H7 (cell line): ENCODE data around the gene COL4A1. TPM values are rescaled to one million over a fixed set of nuclear protein-coding genes. Genes with fewer than 3 reads are reported as not detected.

Source experiments
- DNase-seq: peaks from one replicate; pipeline ENCODE4 v3.0.0; 2012
- H3K27me3 ChIP-seq: 2 replicates; pipeline ENCODE4 v1.6.0; 2011; ENCODE audit warnings: mild to moderate bottlenecking, low read length; ENCODE audit not compliant: control insufficient read depth, insufficient read depth
- H3K36me3 ChIP-seq: replicated peaks from 2 replicates; pipeline ENCODE4 v1.5.1; 2011; ENCODE audit warnings: low read length; ENCODE audit not compliant: control insufficient read depth, insufficient read depth
- H3K4me3 ChIP-seq: 2 replicates; pipeline ENCODE4 v1.5.1; 2011; ENCODE audit warnings: low read depth, mild to moderate bottlenecking, control low read depth, low read length, moderate library complexity; ENCODE audit not compliant: insufficient read depth
- total RNA-seq: library from RNA; depleted of rRNA; stranded (reverse); fragments of >200 nt; shearing (Covaris generic); gene quantifications from 2 replicates; pipeline ENCODE4 v1.2.3, GENCODE V29; 2014

The COL4A1 gene
- total RNA-seq, 1 experiment from 2014 or later = 135 TPM

DNA sequence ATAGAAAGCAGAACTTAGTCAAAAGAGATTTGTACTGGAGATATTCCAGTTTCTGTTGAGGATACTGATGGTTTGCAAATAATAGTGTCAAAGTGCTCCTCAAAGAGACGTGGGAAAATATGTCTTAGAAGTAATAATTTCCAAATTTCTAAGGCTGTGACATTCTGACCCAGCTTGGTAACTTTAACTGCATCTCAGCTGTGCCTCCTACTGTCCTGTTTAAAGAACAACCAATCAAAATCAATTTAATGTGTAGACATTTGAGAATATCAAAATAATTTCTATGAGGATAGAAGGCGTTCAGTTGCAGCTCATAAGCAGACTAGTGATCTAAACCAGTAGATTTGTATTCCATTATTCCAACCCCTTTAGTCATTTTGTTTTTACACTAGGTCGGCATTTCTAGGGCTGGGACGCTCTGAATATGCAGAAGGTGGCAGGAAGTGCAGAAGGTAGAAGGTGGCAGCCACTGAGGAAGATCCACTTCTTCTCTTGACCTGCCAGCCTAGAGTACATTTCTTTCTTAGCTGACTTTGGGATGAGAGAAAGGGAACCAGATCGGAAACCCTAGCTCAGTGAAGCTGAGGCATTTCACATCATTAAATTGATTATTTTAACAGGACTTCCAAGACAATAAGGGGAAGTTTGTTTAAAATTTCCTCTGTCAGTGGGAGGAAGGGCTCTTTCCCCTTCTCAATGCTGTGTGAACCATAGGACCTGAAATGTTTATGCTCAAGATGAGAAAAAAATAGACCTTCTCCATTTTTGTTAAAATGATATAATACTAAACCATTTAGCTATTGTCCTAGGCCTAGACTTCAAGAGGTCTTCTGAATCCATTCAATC, 67.5 kb downstream of the COL4A1 start:
- Histone ChIP-seq H3K4me3 (no peak overlapping the region), H3K36me3 (no peaks in the 10 kb centered on the region; the same call in 1 of the 2 replicates), H3K27me3 (no peaks in the 10 kb centered on the region)
- no peak for DNase-seq

DNA sequence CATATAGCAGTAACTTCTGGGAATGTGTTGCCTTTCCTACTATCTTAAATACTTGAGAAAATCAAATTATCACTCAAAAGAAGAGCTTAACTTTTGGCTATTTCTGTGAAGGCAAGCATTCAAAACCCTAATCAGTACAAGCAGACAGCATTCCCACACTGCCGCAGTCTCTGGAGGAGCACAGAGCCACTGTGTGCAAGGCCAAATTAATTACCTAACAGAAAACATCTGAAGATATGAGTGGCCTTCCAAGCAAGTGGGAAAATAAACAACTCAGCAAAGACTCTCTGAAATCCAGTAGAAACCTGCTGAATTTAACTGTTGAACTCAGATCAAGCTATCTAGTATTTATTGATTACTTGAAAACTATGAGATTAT, 68.2 kb downstream of the COL4A1 start:
- no peak overlapping the region for H3K4me3 ChIP-seq
- H3K36me3 ChIP-seq = no peaks in the 10 kb centered on the region; the same call in 1 of the 2 replicates
- no peak for DNase-seq

DNA sequence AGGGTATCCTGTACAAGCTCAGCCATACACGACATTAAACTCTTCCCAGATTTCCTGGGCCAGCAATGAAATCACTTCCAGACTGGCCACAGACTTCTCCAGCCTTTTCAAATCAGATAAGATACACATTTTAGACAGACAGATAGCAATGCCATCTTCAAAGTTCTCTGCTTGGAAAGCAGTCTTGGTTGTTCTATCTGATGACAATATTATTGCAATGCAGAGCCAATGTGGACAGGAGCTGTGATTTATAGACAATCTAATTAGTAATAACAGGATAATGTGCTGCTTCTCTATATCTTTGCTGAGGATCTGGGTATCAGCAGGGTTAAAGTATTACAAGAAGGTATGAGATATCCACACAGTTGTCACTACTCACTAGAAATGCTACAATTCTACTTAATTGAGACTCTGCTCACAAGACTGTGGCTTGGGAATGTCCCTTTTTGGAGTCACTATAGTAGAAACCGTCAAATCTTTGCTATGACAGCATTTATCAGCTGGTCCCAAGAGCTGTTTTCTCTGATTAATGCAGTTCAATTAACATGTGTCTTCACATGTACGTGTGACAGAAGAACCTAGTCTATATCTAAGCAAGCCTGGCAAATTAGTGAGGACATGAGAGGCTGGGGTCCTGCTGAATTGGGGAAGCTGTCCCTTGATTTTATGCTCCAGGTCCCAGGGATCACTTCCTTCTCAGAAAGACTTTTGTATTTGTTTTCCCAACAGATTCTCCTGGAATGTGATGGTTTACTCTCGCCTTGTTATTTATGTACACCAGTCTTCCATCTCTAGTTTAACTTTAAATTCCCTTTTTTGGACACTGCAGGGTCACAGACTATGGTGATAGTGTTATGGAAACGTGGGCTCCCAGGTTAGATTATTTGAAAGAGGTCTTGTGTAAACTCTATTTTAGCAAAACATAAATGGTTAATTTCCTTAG, 68.8 kb downstream of the COL4A1 start:
- DNase-seq = no peak
- no peaks in the 10 kb centered on the region; the same call in 1 of the 2 replicates for H3K36me3 ChIP-seq
- no peak overlapping the region for H3K4me3 ChIP-seq
- no peaks in the 10 kb centered on the region for H3K27me3 ChIP-seq

More for the DNA sequence above, 68.2 kb downstream of the COL4A1 start:
- H3K27me3 ChIP-seq = no peaks in the 10 kb centered on the region

DNA sequence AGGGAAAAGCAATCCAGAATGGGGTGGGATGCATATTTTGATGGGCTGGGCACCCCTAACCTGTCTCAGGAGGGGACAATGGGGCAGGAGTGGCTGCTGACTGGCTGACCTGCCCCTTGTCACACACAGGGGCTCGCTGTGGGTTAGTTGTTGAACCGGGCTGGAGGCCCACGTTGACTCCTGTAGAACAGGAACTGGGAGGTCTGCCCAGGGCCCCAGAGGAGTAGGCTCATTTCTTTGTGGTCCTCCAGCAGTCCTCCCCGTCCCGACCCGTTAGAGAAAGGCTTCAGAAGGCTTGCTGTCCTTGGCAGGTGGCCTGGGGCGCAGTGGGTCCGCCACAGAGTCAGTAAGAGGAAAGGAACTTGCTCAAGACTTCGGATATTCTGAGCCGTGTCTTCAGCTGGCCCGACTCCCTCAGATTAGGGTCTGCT, 70.1 kb downstream of the COL4A1 start:
- Histone ChIP-seq H3K27me3 (no peaks in the 10 kb centered on the region), H3K36me3 (no peaks in the 10 kb centered on the region; the same call in 1 of the 2 replicates), H3K4me3 (no peak overlapping the region)
- DNase-seq = no peak

DNA sequence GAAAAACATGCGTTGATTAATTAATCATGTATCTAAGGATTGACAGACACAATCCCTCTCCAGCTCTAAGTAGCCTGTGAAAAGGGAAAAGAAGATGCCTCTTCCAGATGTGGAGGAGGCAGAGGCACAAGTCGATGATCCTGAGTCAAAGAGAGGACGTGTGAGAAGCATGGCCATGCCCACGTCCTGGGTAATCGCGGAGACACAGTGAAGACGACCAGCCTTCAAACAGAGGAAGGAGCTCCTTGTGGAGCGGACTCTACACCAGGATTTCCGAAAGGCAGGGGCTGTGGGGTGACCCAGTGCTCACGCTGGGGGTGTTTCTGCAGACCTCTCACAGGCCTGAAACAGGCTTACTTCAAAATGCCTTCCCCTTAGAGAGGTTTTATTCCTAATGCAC, 70.5 kb downstream of the COL4A1 start:
- no peaks in the 10 kb centered on the region for H3K27me3 ChIP-seq
- no peak overlapping the region for H3K4me3 ChIP-seq
- DNase-seq = no peak
- no peaks in the 10 kb centered on the region; the same call in 1 of the 2 replicates for H3K36me3 ChIP-seq

- Histone ChIP-seq H3K4me3 (no peak overlapping the region), H3K36me3 (no peaks in the 10 kb centered on the region; the same call in 1 of the 2 replicates), H3K27me3 (no peaks in the 10 kb centered on the region)
- no peak for DNase-seq
Measured at GRCh38 chr13:110234532-110234931, 72.4 kb downstream of the COL4A1 start.

DNA sequence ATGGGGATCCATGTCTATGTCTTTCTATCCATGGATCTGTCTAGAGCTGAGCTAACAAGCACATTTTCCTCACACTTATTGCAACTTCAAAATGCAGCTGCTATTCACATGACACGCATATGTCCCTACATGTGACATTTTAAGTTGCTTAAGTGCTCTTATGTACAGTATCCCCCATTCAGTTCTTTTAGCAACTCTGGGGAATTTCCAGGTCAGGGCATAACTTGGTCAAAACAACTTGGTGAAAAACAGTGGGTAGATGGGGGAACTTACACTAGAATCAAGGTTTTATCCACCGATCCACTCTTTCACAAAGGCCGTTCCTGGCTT, 73.0 kb downstream of the COL4A1 start:
- no peaks in the 10 kb centered on the region for H3K27me3 ChIP-seq
- no peak overlapping the region for H3K4me3 ChIP-seq
- no peaks in the 10 kb centered on the region; the same call in 1 of the 2 replicates for H3K36me3 ChIP-seq
- DNase-seq = no peak

DNA sequence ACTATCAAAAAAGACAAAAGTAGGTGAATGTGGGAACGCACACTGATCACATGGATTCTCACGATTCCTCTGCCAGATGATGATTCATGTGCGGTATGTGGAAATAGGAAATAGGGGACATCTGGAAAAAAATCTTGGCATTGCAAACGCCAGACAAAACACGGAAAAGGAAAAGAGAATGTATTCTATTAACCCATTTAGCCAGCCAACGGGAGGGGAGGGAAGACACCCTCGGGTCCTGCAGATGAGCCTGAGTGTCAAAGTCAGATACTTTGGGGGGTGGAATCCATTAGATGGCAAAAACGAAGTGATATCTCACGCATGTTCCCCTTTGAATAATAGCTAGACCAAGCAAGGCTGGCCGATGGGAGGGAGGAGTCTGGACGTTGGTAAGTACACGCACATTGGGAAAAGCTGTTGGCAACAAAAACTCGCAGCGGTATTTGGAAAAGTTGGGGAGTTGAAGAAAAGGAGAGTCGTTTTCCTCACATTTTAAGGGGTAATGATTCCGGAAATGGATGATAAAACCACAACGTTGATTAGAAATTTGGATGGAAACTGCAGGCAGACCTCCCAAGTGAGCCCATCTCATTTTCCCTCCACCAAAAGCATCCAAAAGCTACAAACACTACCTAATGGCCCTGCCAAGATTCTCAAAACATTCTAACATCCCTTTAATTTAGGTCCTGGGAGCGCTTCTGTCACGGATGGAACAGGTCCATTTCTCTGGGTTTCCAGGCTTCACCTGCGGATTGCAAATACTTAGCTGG, 73.6 kb downstream of the COL4A1 start:
- no peaks in the 10 kb centered on the region; the same call in 1 of the 2 replicates for H3K36me3 ChIP-seq
- H3K27me3 ChIP-seq = no peaks in the 10 kb centered on the region
- H3K4me3 ChIP-seq = no peak overlapping the region
- no peak for DNase-seq

GRCh38 chr13:110232756-110233155, 74.2 kb downstream of the COL4A1 start:
- Histone ChIP-seq H3K36me3 (no peaks in the 10 kb centered on the region; the same call in 1 of the 2 replicates), H3K27me3 (no peaks in the 10 kb centered on the region), H3K4me3 (no peak overlapping the region)
- DNase-seq = no peak

- Histone ChIP-seq H3K4me3 (no peak overlapping the region), H3K27me3 (no peaks in the 10 kb centered on the region), H3K36me3 (no peaks in the 10 kb centered on the region; the same call in 1 of the 2 replicates)
- DNase-seq = no peak
Measured at GRCh38 chr13:110232142-110232541, 74.8 kb downstream of the COL4A1 start.

GRCh38 chr13:110231348-110232047, 75.5 kb downstream of the COL4A1 start:
- Histone ChIP-seq H3K4me3 (no peak overlapping the region), H3K27me3 (no peaks in the 10 kb centered on the region), H3K36me3 (no peaks in the 10 kb centered on the region)
- no peak for DNase-seq

GRCh38 chr13:110230661-110231347, 76.2 kb downstream of the COL4A1 start:
- Histone ChIP-seq H3K36me3 (no peaks in the 10 kb centered on the region), H3K27me3 (no peaks in the 10 kb centered on the region), H3K4me3 (no peak overlapping the region)
- no peak for DNase-seq

DNA sequence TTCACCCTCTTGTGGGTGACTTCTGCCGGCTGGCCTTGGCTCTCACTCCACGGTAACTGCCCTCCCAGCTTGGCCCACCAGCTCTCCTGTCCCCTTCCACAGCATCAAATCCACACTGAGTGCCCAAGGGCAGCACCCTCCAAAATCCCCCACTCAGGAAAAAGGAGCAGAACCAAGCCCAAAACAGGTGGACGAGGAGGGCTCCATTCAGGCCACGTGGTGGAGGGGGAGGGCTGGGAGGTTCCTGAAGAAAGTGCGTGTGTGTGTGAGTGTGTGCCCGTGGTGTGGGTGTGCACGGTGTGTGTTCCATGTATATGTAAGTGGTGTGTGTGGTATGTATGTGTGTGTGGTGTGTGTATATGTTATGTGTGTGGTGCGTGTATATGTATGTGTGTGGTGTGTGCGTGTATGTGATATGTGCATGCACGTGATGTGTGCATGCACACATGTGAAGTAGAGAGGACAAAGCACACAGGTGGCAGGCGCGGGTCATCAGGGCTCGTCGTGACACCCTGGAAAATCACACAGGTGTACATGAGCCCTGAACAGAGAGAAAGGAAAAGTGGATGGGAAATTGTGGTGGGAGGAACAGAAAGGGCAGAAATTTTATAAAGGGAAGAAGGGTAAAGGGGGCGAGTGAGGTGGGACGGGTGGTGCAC, 76.9 kb downstream of the COL4A1 start:
- Histone ChIP-seq H3K36me3 (no peaks in the 10 kb centered on the region), H3K27me3 (no peaks in the 10 kb centered on the region), H3K4me3 (no peak overlapping the region)
- DNase-seq = no peak
